ENCODE results near the gene WDR27. TPM values are rescaled to one million over a fixed set of nuclear protein-coding genes. Genes with fewer than 3 reads are reported as not detected.

Gene WDR27
- total and polyA plus RNA-seq, 4 donors: 6.9 to 68.1 (median 31.4) TPM

DNA sequence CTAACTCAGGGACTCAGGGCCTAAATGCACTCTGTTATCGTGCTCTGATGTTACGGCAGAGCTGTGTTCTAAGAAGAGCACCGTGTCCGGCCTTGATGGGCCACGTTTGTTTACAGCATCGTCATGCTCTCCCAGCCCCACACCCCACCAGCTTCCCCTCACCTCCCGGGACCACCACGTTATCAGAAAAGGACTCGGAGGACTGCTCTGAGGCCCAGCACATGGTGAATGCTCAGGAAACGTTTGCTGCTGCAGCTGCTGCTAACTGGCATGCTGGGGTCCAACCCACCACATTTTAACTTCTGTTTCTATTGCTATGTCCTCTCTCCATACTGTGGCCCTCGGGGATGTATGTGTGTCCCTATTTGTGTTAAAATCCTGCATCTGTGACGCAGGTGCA is 50.3 kb downstream of the WDR27 start:
- no peak overlapping the region for H3K9ac ChIP-seq (ENCODE audit: insufficient read depth in 1 of 2, low read length in 2 of 2)
- H3K27me3 ChIP-seq (ENCODE audit: control insufficient read depth in 3 of 3, insufficient read depth in 3 of 3, low read length in 2 of 3): no peaks in the 10 kb centered on the region
- DNase-seq (no peak), ATAC-seq (ENCODE audit: insufficient read depth, low FRiP score) (no peak)
- H3K9me3 ChIP-seq (ENCODE audit: control insufficient read depth in 4 of 4, insufficient read depth in 3 of 4, low read length in 3 of 4): no peaks in the 10 kb centered on the region
- H3K4me1 ChIP-seq (ENCODE audit: control insufficient read depth in 5 of 5, insufficient read depth in 5 of 5, low read length in 5 of 5): peaks cover 0 to 4% (median 0%) of the 10 kb centered on the region in 5 donors
- H3K36me3 ChIP-seq (ENCODE audit: control insufficient read depth in 4 of 4, insufficient read depth in 4 of 4, low read length in 4 of 4): peaks cover 0 to 4% (median under 1%) of the 10 kb centered on the region in 4 donors
- no peak overlapping the region for H3K4me3 ChIP-seq
- TF ChIP-seq, protein P1, sequence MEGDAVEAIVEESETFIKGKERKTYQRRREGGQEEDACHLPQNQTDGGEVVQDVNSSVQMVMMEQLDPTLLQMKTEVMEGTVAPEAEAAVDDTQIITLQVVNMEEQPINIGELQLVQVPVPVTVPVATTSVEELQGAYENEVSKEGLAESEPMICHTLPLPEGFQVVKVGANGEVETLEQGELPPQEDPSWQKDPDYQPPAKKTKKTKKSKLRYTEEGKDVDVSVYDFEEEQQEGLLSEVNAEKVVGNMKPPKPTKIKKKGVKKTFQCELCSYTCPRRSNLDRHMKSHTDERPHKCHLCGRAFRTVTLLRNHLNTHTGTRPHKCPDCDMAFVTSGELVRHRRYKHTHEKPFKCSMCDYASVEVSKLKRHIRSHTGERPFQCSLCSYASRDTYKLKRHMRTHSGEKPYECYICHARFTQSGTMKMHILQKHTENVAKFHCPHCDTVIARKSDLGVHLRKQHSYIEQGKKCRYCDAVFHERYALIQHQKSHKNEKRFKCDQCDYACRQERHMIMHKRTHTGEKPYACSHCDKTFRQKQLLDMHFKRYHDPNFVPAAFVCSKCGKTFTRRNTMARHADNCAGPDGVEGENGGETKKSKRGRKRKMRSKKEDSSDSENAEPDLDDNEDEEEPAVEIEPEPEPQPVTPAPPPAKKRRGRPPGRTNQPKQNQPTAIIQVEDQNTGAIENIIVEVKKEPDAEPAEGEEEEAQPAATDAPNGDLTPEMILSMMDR (IDR thresholded peaks at IDR 0.05; ENCODE audit: control extremely low read depth, extremely low read depth): no peak
- no peak overlapping the region for H3K27ac ChIP-seq (ENCODE audit: low read depth in 1 of 2, low read length in 1 of 2)
- WGBS, 2 donors: 92 to 94% methylated on average over 12 of the region's 12 CpGs

DNA sequence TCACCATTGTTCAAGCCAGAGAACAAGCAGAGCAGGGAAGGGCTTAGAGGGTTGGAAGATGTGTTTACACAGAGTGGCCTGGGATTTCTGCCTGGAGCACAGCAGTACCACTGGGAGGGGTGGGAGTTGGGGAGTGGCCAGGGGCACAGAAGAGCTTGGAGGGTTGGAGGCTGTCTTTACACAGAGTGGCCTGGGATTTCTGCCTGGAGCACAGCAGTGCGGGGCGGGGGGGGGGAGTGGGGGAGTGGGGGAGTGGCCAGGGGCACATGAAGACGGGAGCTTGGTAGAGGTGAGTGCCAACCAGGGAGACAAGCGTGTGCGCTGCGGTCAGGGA is 50.9 kb downstream of the WDR27 start:
- 78 to 100% methylated on average over 5 to 6 of the region's 6 CpGs for WGBS, 2 donors
- peaks cover 0 to 2% (median under 1%) of the 10 kb centered on the region in 4 donors for H3K36me3 ChIP-seq (ENCODE audit: control insufficient read depth in 4 of 4, insufficient read depth in 4 of 4, low read length in 4 of 4)
- H3K9me3 ChIP-seq (ENCODE audit: control insufficient read depth in 4 of 4, insufficient read depth in 3 of 4, low read length in 3 of 4): no peaks in the 10 kb centered on the region
- TF ChIP-seq, protein P1 (IDR thresholded peaks at IDR 0.05; ENCODE audit: control extremely low read depth, extremely low read depth): no peak
- H3K9ac ChIP-seq (ENCODE audit: insufficient read depth in 1 of 2, low read length in 2 of 2): no peak overlapping the region
- no peaks in the 10 kb centered on the region for H3K27me3 ChIP-seq (ENCODE audit: control insufficient read depth in 3 of 3, insufficient read depth in 3 of 3, low read length in 2 of 3)
- H3K4me3 ChIP-seq: no peak overlapping the region
- ATAC-seq (ENCODE audit: insufficient read depth, low FRiP score) (no peak), DNase-seq (no peak)
- peaks cover 0 to 4% (median 0%) of the 10 kb centered on the region in 5 donors for H3K4me1 ChIP-seq (ENCODE audit: control insufficient read depth in 5 of 5, insufficient read depth in 5 of 5, low read length in 5 of 5)
- no peak overlapping the region for H3K27ac ChIP-seq (ENCODE audit: low read depth in 1 of 2, low read length in 1 of 2)

DNA sequence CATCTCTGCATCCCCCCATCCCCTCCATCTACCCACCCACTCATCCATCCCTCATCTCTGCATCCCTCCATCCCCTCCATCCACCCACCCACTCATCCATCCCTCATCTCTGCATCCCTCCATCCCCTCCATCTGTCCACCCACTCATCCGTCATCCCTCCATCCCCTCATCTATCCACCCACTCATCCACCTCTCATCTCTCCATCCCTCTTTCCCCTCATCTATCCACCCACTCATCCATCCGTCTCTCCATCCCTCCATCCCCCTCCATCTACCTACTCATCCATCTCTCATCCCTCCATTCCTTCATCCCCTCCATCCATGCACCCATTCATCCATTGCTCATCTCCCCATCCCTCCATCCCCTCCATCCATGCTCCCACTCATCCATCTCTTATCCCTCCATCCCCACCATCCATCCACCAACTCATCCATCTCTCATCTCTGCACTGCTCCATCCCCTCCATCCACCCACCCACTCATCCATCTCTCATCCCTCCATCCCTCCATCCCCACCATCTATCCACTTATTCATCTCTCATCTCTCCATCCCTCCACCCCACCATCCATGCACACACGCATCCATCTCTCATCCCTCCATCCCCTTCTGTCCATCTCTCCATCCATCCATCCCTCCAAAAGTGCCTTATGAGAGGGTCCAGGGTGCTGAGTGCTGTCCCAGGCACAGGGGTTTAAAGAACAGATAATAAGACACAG is 51.4 kb downstream of the WDR27 start:
- Histone ChIP-seq H3K9ac (ENCODE audit: insufficient read depth in 1 of 2, low read length in 2 of 2) (no peak overlapping the region), H3K36me3 (ENCODE audit: control insufficient read depth in 4 of 4, insufficient read depth in 4 of 4, low read length in 4 of 4) (peaks cover 0 to 2% (median 0%) of the 10 kb centered on the region in 4 donors), H3K27ac (ENCODE audit: low read depth in 1 of 2, low read length in 1 of 2) (no peak overlapping the region), H3K27me3 (ENCODE audit: control insufficient read depth in 3 of 3, insufficient read depth in 3 of 3, low read length in 2 of 3) (no peaks in the 10 kb centered on the region), H3K9me3 (ENCODE audit: control insufficient read depth in 4 of 4, insufficient read depth in 3 of 4, low read length in 3 of 4) (no peaks in the 10 kb centered on the region), H3K4me3 (no peak overlapping the region), H3K4me1 (ENCODE audit: control insufficient read depth in 5 of 5, insufficient read depth in 5 of 5, low read length in 5 of 5) (peaks cover 0 to 3% (median 0%) of the 10 kb centered on the region in 5 donors)
- ATAC-seq (ENCODE audit: insufficient read depth, low FRiP score): no peak
- no peak for DNase-seq
- TF ChIP-seq, protein P1 (IDR thresholded peaks at IDR 0.05; ENCODE audit: control extremely low read depth, extremely low read depth): no peak
- WGBS, 2 donors: 94 to 99% methylated on average over 3 of the region's 3 CpGs
